AG09309 (cell line): ENCODE results near the gene M1AP.

ENCODE experiments used
- DNase-seq: peaks from one replicate; pipeline ENCODE4 v3.0.0-alpha.2; 2010; ENCODE audit warnings: low read depth
- H3K4me3 ChIP-seq: 2 replicates; pipeline ENCODE4 v1.5.1; 2011; ENCODE audit warnings: mild to moderate bottlenecking, low read depth, low read length, moderate library complexity; ENCODE audit not compliant: control insufficient read depth
- CTCF ChIP-seq: IDR thresholded peaks from 2 replicates; pipeline ENCODE4 v1.5.1; 2011; ENCODE audit warnings: mild to moderate bottlenecking, low read depth, low read length, inconsistent platforms; ENCODE audit not compliant: insufficient read depth, control insufficient read depth; ENCODE audit errors: missing control alignments

The M1AP gene

GRCh38 chr2:74648009-74648443 is at the start of gene M1AP:
Gene M1AP, minus strand, starts transcription at chr2:74648330. Its CDS starts 8,055 bp downstream, at chr2:74640275.
- no peak within 1 kb of the TSS for H3K4me3 ChIP-seq
- DNase-seq: no peak
- TF ChIP-seq CTCF: no peak

- TF ChIP-seq CTCF: no peak
- H3K4me3 ChIP-seq: no peak overlapping the region
- peak; percentile 69 for DNase-seq
Observed at GRCh38 chr2:74696829-74697228, 48.7 kb upstream of the M1AP start.

- H3K4me3 ChIP-seq: no peak overlapping the region
- TF ChIP-seq CTCF: no peak
- no peak for DNase-seq
Observed at GRCh38 chr2:74695663-74696062, 47.5 kb upstream of the M1AP start.

- TF ChIP-seq CTCF: no peak
- no peak for DNase-seq
- H3K4me3 ChIP-seq: no peak overlapping the region
Observed at GRCh38 chr2:74694281-74694680, 46.2 kb upstream of the M1AP start.

GRCh38 chr2:74693668-74694067 is 45.5 kb upstream of the M1AP start:
- H3K4me3 ChIP-seq: no peak overlapping the region
- DNase-seq: no peak
- TF ChIP-seq CTCF: no peak

- no peak overlapping the region for H3K4me3 ChIP-seq
- DNase-seq: no peak
- no peak for TF ChIP-seq CTCF
Observed at GRCh38 chr2:74693213-74693612, 45.1 kb upstream of the M1AP start.

- TF ChIP-seq CTCF: no peak
- DNase-seq: no peak
- H3K4me3 ChIP-seq: no peak overlapping the region
Observed at GRCh38 chr2:74691929-74692328, 43.8 kb upstream of the M1AP start.
